Loucy (cell line): ENCODE data around the gene IRAK3.

Source experiments
- H2AFZ ChIP-seq: fragments of 200-600 bp; sonication (generic); 2 replicates; pipeline ENCODE4 v1.6.0; 2016; ENCODE audit warnings: antibody characterized with exemption, mild to moderate bottlenecking, low read length, moderate library complexity
- H3F3A ChIP-seq: fragments of 200-600 bp; 2 replicates; pipeline ENCODE4 v1.6.0; 2016; ENCODE audit warnings: antibody characterized with exemption, low read depth, mild to moderate bottlenecking
- H3K27me3 ChIP-seq: fragments of 200-600 bp; sonication (generic); 2 replicates; pipeline ENCODE4 v1.6.1; 2014; ENCODE audit warnings: low read length, mild to moderate bottlenecking; ENCODE audit not compliant: insufficient read depth, poor library complexity, severe bottlenecking
- H3K36me3 ChIP-seq: fragments of 200-600 bp; sonication (generic); 2 replicates; pipeline ENCODE4 v1.6.1; 2016; ENCODE audit warnings: low read length; ENCODE audit not compliant: insufficient read depth
- H3K4me1 ChIP-seq: fragments of 200-600 bp; sonication (generic); 2 replicates; pipeline ENCODE4 v1.5.1; 2014; ENCODE audit warnings: low read length, mild to moderate bottlenecking; ENCODE audit not compliant: insufficient read depth, poor library complexity, severe bottlenecking
- H3K4me2 ChIP-seq: fragments of 200-600 bp; sonication (generic); 2 replicates; pipeline ENCODE4 v1.6.0; 2014; ENCODE audit warnings: antibody characterized with exemption, low read length, low read depth, mild to moderate bottlenecking; ENCODE audit not compliant: poor library complexity, severe bottlenecking
- H3K4me3 ChIP-seq: fragments of 200-600 bp; sonication (generic); 2 replicates; pipeline ENCODE4 v1.5.1; 2014; ENCODE audit warnings: low read length, mild to moderate bottlenecking, mixed read lengths; ENCODE audit not compliant: poor library complexity, severe bottlenecking
- H3K79me2 ChIP-seq: fragments of 200-600 bp; sonication (generic); 2 replicates; pipeline ENCODE4 v1.6.1; 2014; ENCODE audit warnings: low read length; ENCODE audit not compliant: insufficient read depth
- H3K9ac ChIP-seq: fragments of 200-600 bp; sonication (generic); 2 replicates; pipeline ENCODE4 v1.6.0; 2014; ENCODE audit warnings: mild to moderate bottlenecking, low read depth, low read length, moderate library complexity; ENCODE audit not compliant: poor library complexity, severe bottlenecking
- H3K9me2 ChIP-seq: fragments of 200-600 bp; sonication (generic); replicated peaks from 2 replicates; pipeline ENCODE4 v1.6.1; 2016; ENCODE audit warnings: low read depth, low read length, mixed read lengths
- H3K9me3 ChIP-seq: fragments of 200-600 bp; sonication (generic); 2 replicates; pipeline ENCODE4 v1.6.1; 2014; ENCODE audit warnings: mild to moderate bottlenecking, antibody characterized with exemption, low read length, low read depth; ENCODE audit not compliant: insufficient read depth
- H4K20me1 ChIP-seq: fragments of 200-600 bp; sonication (generic); 2 replicates; pipeline ENCODE4 v1.6.0; 2014; ENCODE audit warnings: antibody characterized with exemption, low read length, mild to moderate bottlenecking; ENCODE audit not compliant: insufficient read depth, poor library complexity, severe bottlenecking
- EZH2phosphoT487 ChIP-seq: fragments of 200-600 bp; IDR thresholded peaks from 2 replicates; pipeline ENCODE4 v1.6.1; 2018; ENCODE audit warnings: antibody characterized with exemption, mild to moderate bottlenecking, moderate library complexity, borderline replicate concordance
- TF ChIP-seq, protein P1 (sequence below): fragments of 200-600 bp; sonication (generic); conservative IDR thresholded peaks from 2 replicates; pipeline ENCODE4 v1.5.1; 2014; ENCODE audit warnings: mild to moderate bottlenecking, antibody characterized with exemption, low read length

Gene IRAK3

DNA sequence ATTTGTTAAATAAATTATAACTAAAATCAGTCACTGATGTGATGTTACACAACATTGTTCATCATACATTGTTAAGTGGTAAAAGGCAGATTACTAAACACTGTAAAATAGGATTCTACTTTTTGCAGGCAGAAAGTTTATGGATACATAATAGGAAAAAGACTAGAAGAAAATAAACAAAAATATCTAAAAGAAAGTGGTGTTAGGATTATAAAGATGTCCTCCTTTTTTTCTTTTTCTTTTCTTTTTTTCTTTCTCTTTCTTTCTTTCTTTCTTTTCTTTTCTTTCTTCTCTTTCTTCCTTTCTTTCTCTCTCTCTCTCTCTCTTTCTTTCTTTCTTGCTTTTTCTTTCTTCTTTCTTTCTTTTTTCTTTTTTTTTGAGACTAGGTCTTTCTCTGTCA is 73.7 kb downstream of the IRAK3 start:
- H3F3A ChIP-seq: no peaks in the 10 kb centered on the region
- no peak overlapping the region for H2AFZ ChIP-seq
- TF ChIP-seq, protein P1, sequence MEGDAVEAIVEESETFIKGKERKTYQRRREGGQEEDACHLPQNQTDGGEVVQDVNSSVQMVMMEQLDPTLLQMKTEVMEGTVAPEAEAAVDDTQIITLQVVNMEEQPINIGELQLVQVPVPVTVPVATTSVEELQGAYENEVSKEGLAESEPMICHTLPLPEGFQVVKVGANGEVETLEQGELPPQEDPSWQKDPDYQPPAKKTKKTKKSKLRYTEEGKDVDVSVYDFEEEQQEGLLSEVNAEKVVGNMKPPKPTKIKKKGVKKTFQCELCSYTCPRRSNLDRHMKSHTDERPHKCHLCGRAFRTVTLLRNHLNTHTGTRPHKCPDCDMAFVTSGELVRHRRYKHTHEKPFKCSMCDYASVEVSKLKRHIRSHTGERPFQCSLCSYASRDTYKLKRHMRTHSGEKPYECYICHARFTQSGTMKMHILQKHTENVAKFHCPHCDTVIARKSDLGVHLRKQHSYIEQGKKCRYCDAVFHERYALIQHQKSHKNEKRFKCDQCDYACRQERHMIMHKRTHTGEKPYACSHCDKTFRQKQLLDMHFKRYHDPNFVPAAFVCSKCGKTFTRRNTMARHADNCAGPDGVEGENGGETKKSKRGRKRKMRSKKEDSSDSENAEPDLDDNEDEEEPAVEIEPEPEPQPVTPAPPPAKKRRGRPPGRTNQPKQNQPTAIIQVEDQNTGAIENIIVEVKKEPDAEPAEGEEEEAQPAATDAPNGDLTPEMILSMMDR: no peak
- TF ChIP-seq EZH2phosphoT487: no peak
- H3K9me2 ChIP-seq: no peaks in the 10 kb centered on the region
- no peaks in the 10 kb centered on the region for H3K9me3 ChIP-seq
- no peak overlapping the region for H3K9ac ChIP-seq
- H3K27me3 ChIP-seq: no peaks in the 10 kb centered on the region
- H3K36me3 ChIP-seq: no peaks in the 10 kb centered on the region
- no peaks in the 10 kb centered on the region for H3K79me2 ChIP-seq
- H3K4me1 ChIP-seq: peaks cover 10% of the 10 kb centered on the region
- no peaks in the 10 kb centered on the region for H4K20me1 ChIP-seq
- no peak overlapping the region for H3K4me3 ChIP-seq
- H3K4me2 ChIP-seq: no peak overlapping the region

DNA sequence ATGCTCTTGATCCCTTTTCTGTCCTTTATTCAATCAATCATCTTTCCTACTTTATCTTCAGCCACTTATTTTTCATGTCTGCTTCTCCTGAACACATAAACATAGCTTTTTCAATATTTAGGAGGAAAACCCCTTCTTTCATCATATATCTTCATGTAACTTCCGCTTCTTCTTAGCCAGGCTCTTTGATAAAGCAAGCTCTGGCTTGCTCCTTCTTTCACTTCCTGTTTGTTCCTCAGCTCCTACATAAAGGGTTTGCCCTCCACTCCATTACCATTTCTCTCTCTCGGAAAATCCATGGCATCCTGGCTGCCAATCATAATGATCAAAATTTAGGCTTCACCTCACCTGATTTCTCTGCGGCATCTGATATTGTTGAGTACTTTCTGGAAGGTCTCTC is 79.5 kb downstream of the IRAK3 start:
- H3K9ac ChIP-seq: no peak overlapping the region

DNA sequence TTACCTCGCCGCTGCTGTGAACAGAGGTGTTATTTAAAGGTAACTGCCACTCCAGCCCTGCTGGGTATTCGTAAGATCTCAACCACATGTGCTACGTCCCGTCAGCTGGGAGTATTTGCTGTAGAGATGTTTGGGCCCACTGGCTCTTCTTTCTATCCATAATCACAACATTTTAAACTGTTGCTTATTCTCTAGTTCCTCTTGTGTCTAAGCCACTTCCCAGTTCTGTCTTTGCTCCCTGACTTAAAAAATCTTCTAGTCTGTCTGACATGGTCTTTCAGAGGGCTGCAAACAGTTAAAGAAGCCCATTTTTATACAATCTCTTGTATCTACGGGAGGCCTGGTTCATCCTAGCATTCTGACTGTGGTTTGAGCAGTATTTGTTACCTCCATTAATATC is 80.1 kb downstream of the IRAK3 start:
- peak overlapping the region; percentile 84 for H2AFZ ChIP-seq
- H3K27me3 ChIP-seq: no peaks in the 10 kb centered on the region
- H3K4me1 ChIP-seq: peaks cover 8% of the 10 kb centered on the region
- H3F3A ChIP-seq: no peaks in the 10 kb centered on the region
- no peaks in the 10 kb centered on the region for H3K36me3 ChIP-seq
- no peaks in the 10 kb centered on the region for H3K9me2 ChIP-seq
- H3K9ac ChIP-seq: no peak overlapping the region
- TF ChIP-seq EZH2phosphoT487: no peak
- TF ChIP-seq, protein P1: no peak
- no peak overlapping the region for H3K4me3 ChIP-seq
- H4K20me1 ChIP-seq: no peaks in the 10 kb centered on the region
- H3K9me3 ChIP-seq: no peaks in the 10 kb centered on the region
- H3K79me2 ChIP-seq: no peaks in the 10 kb centered on the region
- no peak overlapping the region for H3K4me2 ChIP-seq

More for the DNA sequence above, 79.5 kb downstream of the IRAK3 start:
- H3K4me3 ChIP-seq: no peak overlapping the region
- no peaks in the 10 kb centered on the region for H4K20me1 ChIP-seq
- H3F3A ChIP-seq: no peaks in the 10 kb centered on the region
- H3K4me1 ChIP-seq: peaks cover 8% of the 10 kb centered on the region
- H2AFZ ChIP-seq: peak overlapping the region; percentile 84
- H3K9me2 ChIP-seq: no peaks in the 10 kb centered on the region
- no peaks in the 10 kb centered on the region for H3K27me3 ChIP-seq
- TF ChIP-seq, protein P1: no peak
- no peak for TF ChIP-seq EZH2phosphoT487
- H3K36me3 ChIP-seq: no peaks in the 10 kb centered on the region
- H3K4me2 ChIP-seq: no peak overlapping the region
- H3K79me2 ChIP-seq: no peaks in the 10 kb centered on the region
- H3K9me3 ChIP-seq: no peaks in the 10 kb centered on the region
